ENCODE data around the gene TRANK1.

DNA sequence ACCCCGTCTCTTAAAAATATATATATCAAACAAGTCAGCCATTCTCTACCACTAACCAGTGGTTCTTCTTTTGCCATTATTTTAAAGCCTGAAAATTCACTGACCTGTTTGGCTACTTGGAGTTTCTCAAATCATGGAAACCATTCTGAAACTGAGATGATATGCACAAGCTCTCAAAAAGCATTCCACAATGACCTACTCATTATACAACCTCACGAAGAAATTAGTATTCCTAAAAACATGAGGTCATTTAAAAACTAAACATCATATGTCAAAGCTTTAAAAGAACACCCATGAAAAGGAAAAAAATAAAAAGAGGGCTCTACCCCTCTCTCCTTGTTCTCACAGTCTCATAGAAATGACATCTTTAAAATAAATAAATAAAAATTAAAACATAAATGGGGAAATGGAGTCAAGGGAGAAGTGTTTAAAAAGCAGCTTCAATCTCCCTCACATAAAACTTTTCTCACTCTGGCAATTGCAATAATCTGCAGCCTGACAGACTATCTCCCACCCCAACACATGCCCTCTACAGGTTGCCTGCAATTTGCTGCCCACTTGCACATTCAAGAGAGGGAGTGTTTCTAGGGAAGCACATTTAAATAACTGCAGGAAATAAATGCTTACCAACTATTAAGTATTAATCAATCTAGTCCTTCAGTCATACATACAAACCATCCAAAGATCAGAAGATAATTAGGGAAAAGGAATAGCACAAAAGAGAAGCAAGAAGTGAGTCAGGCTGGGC is 73.3 kb downstream of the TRANK1 start:
- TF ChIP-seq POLR2A (IDR thresholded peaks at IDR 0.05): no peak
- TF ChIP-seq, protein P1, sequence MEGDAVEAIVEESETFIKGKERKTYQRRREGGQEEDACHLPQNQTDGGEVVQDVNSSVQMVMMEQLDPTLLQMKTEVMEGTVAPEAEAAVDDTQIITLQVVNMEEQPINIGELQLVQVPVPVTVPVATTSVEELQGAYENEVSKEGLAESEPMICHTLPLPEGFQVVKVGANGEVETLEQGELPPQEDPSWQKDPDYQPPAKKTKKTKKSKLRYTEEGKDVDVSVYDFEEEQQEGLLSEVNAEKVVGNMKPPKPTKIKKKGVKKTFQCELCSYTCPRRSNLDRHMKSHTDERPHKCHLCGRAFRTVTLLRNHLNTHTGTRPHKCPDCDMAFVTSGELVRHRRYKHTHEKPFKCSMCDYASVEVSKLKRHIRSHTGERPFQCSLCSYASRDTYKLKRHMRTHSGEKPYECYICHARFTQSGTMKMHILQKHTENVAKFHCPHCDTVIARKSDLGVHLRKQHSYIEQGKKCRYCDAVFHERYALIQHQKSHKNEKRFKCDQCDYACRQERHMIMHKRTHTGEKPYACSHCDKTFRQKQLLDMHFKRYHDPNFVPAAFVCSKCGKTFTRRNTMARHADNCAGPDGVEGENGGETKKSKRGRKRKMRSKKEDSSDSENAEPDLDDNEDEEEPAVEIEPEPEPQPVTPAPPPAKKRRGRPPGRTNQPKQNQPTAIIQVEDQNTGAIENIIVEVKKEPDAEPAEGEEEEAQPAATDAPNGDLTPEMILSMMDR (IDR thresholded peaks at IDR 0.05): no peak

Data from heart left ventricle (tissue), 13 donors.